Erythroblast (primary cell): Measurements from ENCODE around the gene HBEGF.

Experiments
- GATA1 ChIP-seq: IDR thresholded peaks from 2 replicates; pipeline ENCODE4 v1.6.1; 2011; ENCODE audit warnings: low read depth, mild to moderate bottlenecking, control low read depth, low read length, moderate library complexity
- POLR2A ChIP-seq: IDR thresholded peaks from 2 replicates; pipeline ENCODE4 v1.6.1; 2011; ENCODE audit warnings: mild to moderate bottlenecking, low read length

DNA sequence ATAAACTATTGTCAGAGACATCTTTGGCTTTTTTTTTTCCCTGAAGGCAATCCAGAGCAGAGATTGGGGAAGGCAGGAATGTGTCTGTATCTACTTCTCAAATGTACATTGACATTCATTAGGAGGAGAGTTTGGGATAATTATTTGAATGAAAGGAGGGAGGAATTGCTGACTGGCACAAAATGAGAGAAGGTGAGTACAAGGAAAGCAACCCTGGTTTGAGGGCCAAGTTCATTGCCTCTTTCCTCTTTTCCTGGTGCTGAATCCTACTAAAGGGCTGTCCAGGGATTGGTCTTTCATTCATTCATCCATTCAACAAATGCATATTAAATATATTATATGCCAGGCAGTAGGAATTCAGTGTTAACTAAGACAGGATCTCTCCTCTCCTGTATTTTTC, 36.5 kb upstream of the HBEGF start:
- TF ChIP-seq POLR2A, result no peak
- no peak for TF ChIP-seq GATA1
